Measurements from ENCODE around the gene SLC29A1.

DNA sequence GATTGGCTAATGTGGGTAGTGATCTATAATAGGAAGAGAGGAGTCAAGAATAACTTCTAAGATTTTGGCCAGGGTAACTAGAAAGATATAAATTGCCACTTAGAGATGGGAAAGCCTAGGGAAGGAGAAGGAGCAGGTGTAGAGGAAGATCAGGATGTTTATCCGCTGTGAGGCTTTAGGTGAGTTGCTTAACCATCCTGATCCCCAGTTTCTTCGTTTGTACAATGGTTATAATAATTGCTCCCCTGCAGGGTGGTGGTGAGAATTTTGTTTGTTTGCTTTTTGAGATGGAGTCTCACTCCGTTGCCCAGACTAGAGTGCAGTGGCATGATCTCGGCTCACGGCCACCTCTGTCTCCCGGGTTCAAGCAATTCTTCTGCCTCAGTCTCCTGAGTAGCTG is 9.1 kb upstream of the SLC29A1 start:
- TF ChIP-seq, protein P1, sequence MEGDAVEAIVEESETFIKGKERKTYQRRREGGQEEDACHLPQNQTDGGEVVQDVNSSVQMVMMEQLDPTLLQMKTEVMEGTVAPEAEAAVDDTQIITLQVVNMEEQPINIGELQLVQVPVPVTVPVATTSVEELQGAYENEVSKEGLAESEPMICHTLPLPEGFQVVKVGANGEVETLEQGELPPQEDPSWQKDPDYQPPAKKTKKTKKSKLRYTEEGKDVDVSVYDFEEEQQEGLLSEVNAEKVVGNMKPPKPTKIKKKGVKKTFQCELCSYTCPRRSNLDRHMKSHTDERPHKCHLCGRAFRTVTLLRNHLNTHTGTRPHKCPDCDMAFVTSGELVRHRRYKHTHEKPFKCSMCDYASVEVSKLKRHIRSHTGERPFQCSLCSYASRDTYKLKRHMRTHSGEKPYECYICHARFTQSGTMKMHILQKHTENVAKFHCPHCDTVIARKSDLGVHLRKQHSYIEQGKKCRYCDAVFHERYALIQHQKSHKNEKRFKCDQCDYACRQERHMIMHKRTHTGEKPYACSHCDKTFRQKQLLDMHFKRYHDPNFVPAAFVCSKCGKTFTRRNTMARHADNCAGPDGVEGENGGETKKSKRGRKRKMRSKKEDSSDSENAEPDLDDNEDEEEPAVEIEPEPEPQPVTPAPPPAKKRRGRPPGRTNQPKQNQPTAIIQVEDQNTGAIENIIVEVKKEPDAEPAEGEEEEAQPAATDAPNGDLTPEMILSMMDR (IDR thresholded peaks at IDR 0.05; ENCODE audit: insufficient read depth, low read length), result no peak
- TF ChIP-seq GABPA (IDR thresholded peaks at IDR 0.05; ENCODE audit: low read depth), result no peak

All from HL-60 (cell line).